A673 (cell line): ENCODE data around the gene C10orf95. TPM values are rescaled to one million over a fixed set of nuclear protein-coding genes. Genes with fewer than 3 reads are reported as not detected.

ENCODE experiments used
- BruUV-seq: library from RNA; stranded (reverse); fragments of 400-500 nt; replicated peaks from 2 replicates; lab custom pipeline; 2021; lab: Mats Ljungman, UMichigan
- CTCF ChIA-PET: fragments of 300-600 bp; sonication (Branson Sonifier 250); formaldehyde crosslinking; loops from one replicate; lab custom pipeline; 2022; ENCODE audit warnings: antibody characterized with exemption; lab: Charles Lee
- POLR2A ChIA-PET: fragments of 300-600 bp; sonication (Branson Sonifier 250); formaldehyde crosslinking; loops from one replicate; lab custom pipeline; 2022; ENCODE audit warnings: antibody characterized with exemption; ENCODE audit not compliant: low non-redundant PET; lab: Charles Lee
- DNase-seq: peaks from one replicate; pipeline ENCODE4 v3.0.0-alpha.2; 2015; ENCODE audit warnings: low spot score
- H3K27ac ChIP-seq: fragments of 200-600 bp; sonication (generic); 2 replicates; pipeline ENCODE4 v1.5.1; 2016; ENCODE audit warnings: mixed run types, low read depth, mild to moderate bottlenecking, mixed read lengths, antibody characterized with exemption, low read length; ENCODE audit not compliant: poor library complexity, severe bottlenecking
- H3K27me3 ChIP-seq: fragments of 200-600 bp; sonication (generic); replicated peaks from 2 replicates; pipeline ENCODE4 v1.6.1; 2017; ENCODE audit warnings: mixed run types, low read depth, mild to moderate bottlenecking, mixed read lengths, antibody characterized with exemption, low read length; ENCODE audit not compliant: insufficient read depth, poor library complexity
- H3K36me3 ChIP-seq: fragments of 200-600 bp; sonication (generic); 2 replicates; pipeline ENCODE4 v1.6.1; 2016; ENCODE audit warnings: mixed run types, mild to moderate bottlenecking, mixed read lengths, antibody characterized with exemption, low read length; ENCODE audit not compliant: insufficient read depth, poor library complexity, severe bottlenecking
- H3K4me1 ChIP-seq: fragments of 200-600 bp; sonication (generic); 2 replicates; pipeline ENCODE4 v1.6.1; 2017; ENCODE audit warnings: mixed run types, mild to moderate bottlenecking, mixed read lengths, antibody characterized with exemption, low read length; ENCODE audit not compliant: insufficient read depth, poor library complexity, severe bottlenecking
- H3K4me3 ChIP-seq: fragments of 200-600 bp; sonication (generic); 2 replicates; pipeline ENCODE4 v1.5.1; 2016; ENCODE audit warnings: low read depth, mixed run types, mild to moderate bottlenecking, mixed read lengths, low read length; ENCODE audit not compliant: poor library complexity, severe bottlenecking
- H3K9me3 ChIP-seq: fragments of 200-600 bp; sonication (generic); 2 replicates; pipeline ENCODE4 v1.6.1; 2016; ENCODE audit warnings: mixed run types, low read depth, mild to moderate bottlenecking, mixed read lengths, antibody characterized with exemption, low read length; ENCODE audit not compliant: poor library complexity, severe bottlenecking
- CTCF ChIP-seq: fragments of 300-800, 200-600 bp; sonication (generic); conservative IDR thresholded peaks from 2 replicates; pipeline ENCODE4 v1.5.1; 2017; ENCODE audit warnings: low read depth, mild to moderate bottlenecking, antibody characterized with exemption, low read length, moderate library complexity, mixed read lengths
- EZH2 ChIP-seq: fragments of 200-600 bp; sonication (generic); IDR thresholded peaks from 2 replicates; pipeline ENCODE4 v1.6.1; 2017; ENCODE audit warnings: borderline replicate concordance, low read depth, mild to moderate bottlenecking, mixed read lengths, antibody characterized with exemption, low read length; ENCODE audit not compliant: poor library complexity, severe bottlenecking
- intact Hi-C: fragments of 100-400 bp; cut with micrococcal nuclease; formaldehyde crosslinking; loops from one replicate; pipeline ENCODE4 v1.10.0; 2022; ENCODE audit not compliant: unreplicated experiment
- total RNA-seq: library from RNA; stranded (reverse); gene quantifications from 2 replicates; pipeline ENCODE4 v1.2.3, GENCODE V29; 2021

Gene C10orf95
- total RNA-seq, 1 experiment from 2014 or later, result not detected

- no TSS peak for BruUV-seq
- CTCF ChIA-PET, result no interaction called here
- Histone ChIP-seq H3K4me3 (no peak overlapping the region), H3K4me1 (peaks cover 6% of the 10 kb centered on the region), H3K27me3 (no peaks in the 10 kb centered on the region), H3K9me3 (no peaks in the 10 kb centered on the region), H3K27ac (no peak overlapping the region), H3K36me3 (no peaks in the 10 kb centered on the region)
- POLR2A ChIA-PET, result no interaction called here
- DNase-seq, result no peak
- intact Hi-C loops, result no loop called here
- TF ChIP-seq EZH2 (no peak), CTCF (no peak)
Observed at GRCh38 chr10:102465466-102465865, 14.1 kb upstream of the C10orf95 start.

GRCh38 chr10:102463983-102464382 is 12.6 kb upstream of the C10orf95 start:
- Histone ChIP-seq H3K27ac (no peak overlapping the region), H3K27me3 (no peaks in the 10 kb centered on the region), H3K4me3 (no peak overlapping the region), H3K4me1 (peaks cover 6% of the 10 kb centered on the region), H3K36me3 (no peaks in the 10 kb centered on the region), H3K9me3 (no peaks in the 10 kb centered on the region)
- CTCF ChIA-PET, result no interaction called here
- TF ChIP-seq CTCF (no peak), EZH2 (no peak)
- no TSS peak for BruUV-seq
- intact Hi-C loops, result no loop called here
- POLR2A ChIA-PET, result no interaction called here
- no peak for DNase-seq

- no peak for DNase-seq
- Histone ChIP-seq H3K4me1 (peaks cover 6% of the 10 kb centered on the region), H3K9me3 (no peaks in the 10 kb centered on the region), H3K36me3 (no peaks in the 10 kb centered on the region), H3K27me3 (no peaks in the 10 kb centered on the region), H3K4me3 (no peak overlapping the region), H3K27ac (no peak overlapping the region)
- ChIA-PET CTCF (no interaction called here), POLR2A (no interaction called here)
- TF ChIP-seq EZH2 (no peak), CTCF (no peak)
- intact Hi-C loops, result no loop called here
- BruUV-seq, result no TSS peak
Observed at GRCh38 chr10:102462512-102463054, 11.2 kb upstream of the C10orf95 start.
